Cardiac fibroblast (primary cell): ENCODE measurements around the gene ZDHHC9.

Source experiments
- DNase-seq, 2 donors: peaks; one replicate each; pipeline versions ENCODE4 v3.0.0 to v3.0.0-alpha.2; 2010; ENCODE audit warnings: low read depth in 2 of 2
- H3K4me3 ChIP-seq, 2 donors: replicated peaks in 1 of 2; 1 replicate in 1 of 2; 2 replicates in 1 of 2; pipeline ENCODE4 v1.5.1; 2011; ENCODE audit warnings: low read depth in 2 of 2, low read length in 2 of 2, mild to moderate bottlenecking in 2 of 2, moderate library complexity in 1 of 2
- CTCF ChIP-seq: IDR thresholded peaks from one replicate; pipeline ENCODE4 v1.5.1; 2011; ENCODE audit warnings: low read depth, mild to moderate bottlenecking, low read length, inconsistent platforms

The ZDHHC9 gene

GRCh38 chrX:129823115-129823514 lies 20.6 kb downstream of the ZDHHC9 start:
- peak; percentile 52 to 61 for DNase-seq
- no peak overlapping the region for H3K4me3 ChIP-seq
- peak; percentile 51 for TF ChIP-seq CTCF

GRCh38 chrX:129818123-129818522 lies 25.6 kb downstream of the ZDHHC9 start:
- no peak for TF ChIP-seq CTCF
- no peak overlapping the region for H3K4me3 ChIP-seq
- peak in 1 of 2 donors; percentile 5 for DNase-seq

- H3K4me3 ChIP-seq: no peak overlapping the region
- no peak for DNase-seq
- TF ChIP-seq CTCF: no peak
These were observed 29.9 kb downstream of the ZDHHC9 start for GRCh38 chrX:129813662-129814368.

GRCh38 chrX:129808829-129809796 lies 34.6 kb downstream of the ZDHHC9 start:
- DNase-seq: peak; percentile 24 to 32
- TF ChIP-seq CTCF: no peak
- no peak overlapping the region for H3K4me3 ChIP-seq

GRCh38 chrX:129808158-129808828 lies 35.4 kb downstream of the ZDHHC9 start:
- H3K4me3 ChIP-seq: no peak overlapping the region
- DNase-seq: peak; percentile 62 to 68
- TF ChIP-seq CTCF: no peak

GRCh38 chrX:129804806-129805205 lies 38.9 kb downstream of the ZDHHC9 start:
- no peak for DNase-seq
- no peak for TF ChIP-seq CTCF
- no peak overlapping the region for H3K4me3 ChIP-seq
